Activated CD8-positive, alpha-beta memory T cell treated with anti-CD3 and anti-CD28 coated beads for 48 hours (primary cell): ENCODE results near the gene MORN1.

Experiments used
- DNase-seq, 3 experiments: peaks; one replicate each; pipeline ENCODE4 v3.0.0-alpha.2; 2020; ENCODE audit warnings: low read depth in 2 of 3, low spot score in 2 of 3

MORN1 gene

DNA sequence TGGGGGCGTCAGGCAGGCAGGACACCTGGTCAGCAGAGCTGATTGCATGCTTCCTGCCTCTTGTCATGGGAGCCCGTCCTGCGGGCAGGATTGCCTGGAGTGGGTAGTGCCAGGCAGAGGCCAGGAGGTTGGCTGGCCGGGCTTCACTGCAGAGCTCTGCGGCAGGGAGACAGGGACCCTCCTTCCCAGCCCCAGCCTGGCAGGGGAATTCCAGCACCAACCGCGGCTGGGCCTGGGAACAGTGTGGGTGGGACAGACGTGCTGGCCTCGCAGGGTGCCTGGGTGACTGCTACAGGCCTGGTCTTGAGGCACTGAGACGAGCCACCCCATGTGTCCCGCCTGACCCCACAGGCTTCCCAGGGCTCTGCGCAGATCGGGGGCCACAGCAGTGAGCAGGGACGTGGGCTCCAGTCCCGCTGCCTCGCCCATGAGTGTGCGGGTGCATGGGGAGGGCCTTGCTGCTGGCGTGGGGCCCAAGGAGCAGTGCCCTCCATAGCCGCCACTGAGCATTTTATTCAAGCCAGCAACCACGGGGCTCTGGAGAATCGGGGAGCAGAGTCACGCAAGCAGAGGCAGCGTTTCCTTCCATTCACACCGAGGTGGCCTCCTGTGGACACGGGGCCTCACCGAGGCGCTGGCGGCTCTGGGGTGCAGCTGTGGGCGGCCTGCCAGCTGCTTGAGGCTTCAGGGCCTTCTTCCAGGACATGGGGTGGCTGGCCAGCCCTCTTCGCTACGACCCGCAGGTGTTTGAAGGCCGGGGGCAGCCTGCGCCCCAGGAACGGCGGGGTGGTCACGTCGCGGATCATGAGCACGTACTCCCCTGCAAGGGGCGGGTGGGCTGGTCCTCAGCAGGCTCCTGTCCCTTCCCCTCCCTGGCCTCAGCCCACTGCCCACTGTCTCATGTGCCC is 70.3 kb downstream of the MORN1 start:
- no peak for DNase-seq

GRCh38 chr1:2320006-2320405 is 71.3 kb downstream of the MORN1 start:
- no peak for DNase-seq

GRCh38 chr1:2319291-2319690 is 72.1 kb downstream of the MORN1 start:
- no peak for DNase-seq

DNA sequence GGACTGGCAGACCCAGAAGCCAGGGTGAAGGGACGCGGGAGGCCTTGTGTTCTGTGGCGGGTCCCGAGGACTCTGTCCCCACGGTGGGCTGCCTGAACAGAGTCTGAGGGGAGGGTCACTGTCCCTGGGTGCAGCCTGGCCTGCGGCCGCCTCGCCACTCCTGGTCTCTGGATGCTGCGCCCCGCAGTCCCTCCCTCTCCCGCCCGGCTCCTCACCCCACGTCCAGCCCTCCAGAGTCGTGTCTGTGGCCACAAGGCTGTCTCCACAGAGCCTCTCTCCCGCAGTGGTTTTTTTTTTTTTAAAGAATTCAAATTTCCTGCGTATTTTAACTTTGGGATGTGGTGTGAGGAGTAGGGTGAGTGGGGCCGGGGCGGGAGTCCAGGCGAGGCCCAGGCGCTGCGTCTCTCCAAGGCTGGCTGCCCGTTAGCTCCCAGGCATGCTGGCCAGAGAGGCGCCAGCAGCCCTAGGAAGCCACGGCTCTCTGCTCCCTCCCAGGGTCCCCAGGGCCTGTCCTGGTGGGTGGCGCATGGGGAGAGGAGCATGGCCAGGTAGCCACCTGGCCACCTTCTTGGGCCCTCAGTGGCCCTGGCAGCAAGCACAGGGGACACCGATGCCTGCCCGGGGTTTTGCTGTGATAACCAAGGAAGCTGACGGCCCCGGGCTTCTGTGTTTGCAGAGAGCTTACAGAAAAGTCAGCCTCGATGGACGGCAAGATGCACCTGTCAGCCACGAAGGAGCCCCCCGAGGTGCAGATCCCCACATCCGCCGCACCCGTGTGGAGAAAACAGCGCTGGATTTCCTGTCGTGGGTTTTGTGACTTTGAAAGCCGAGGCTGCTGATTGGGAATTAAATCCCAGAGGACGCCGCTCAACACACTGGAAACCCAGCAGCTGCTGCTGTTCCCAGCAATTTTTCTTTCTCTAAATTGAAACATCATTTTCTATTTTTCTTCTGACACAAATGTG is 72.8 kb downstream of the MORN1 start:
- no peak for DNase-seq

DNA sequence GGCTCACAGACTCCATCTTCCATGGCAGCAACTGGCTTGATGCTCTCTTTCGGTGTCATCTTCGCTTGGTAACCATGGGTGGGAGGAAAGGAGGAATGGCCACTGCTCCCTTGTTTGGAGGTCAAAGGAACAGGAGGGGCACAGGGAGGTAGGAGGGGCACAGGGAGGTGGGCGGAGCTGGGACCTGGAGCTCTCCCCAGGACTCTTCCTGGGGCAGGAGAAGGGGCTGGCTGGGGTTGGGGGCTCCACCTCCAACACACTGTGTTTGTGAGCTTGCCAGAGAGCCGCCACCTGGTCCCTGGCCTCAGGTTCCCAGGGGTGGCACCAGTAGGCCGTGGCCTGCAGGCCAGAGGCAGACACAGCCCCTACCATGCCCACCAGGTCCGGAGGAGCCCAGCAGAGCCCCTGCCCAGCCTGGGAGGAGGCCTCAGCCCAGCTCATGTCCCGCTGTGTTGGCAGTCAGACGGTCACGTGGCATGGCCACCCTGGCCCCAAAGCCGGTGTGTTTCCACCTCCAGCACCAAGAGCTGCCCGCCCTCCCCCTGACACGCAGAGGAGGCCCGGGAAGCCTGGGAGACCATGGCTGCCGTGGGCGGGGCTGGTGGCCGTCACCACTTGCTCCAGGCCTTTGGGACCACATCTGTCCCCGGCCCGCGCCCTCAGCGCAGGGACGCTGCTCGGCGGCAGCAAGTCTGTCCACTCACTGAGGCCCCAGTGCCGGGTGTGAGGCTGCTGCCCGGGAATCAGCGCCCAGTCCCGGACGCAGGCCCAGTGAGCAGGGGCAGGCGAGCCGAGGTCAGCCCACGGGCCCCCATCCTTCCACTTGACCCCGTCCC is 73.9 kb downstream of the MORN1 start:
- DNase-seq = no peak

DNA sequence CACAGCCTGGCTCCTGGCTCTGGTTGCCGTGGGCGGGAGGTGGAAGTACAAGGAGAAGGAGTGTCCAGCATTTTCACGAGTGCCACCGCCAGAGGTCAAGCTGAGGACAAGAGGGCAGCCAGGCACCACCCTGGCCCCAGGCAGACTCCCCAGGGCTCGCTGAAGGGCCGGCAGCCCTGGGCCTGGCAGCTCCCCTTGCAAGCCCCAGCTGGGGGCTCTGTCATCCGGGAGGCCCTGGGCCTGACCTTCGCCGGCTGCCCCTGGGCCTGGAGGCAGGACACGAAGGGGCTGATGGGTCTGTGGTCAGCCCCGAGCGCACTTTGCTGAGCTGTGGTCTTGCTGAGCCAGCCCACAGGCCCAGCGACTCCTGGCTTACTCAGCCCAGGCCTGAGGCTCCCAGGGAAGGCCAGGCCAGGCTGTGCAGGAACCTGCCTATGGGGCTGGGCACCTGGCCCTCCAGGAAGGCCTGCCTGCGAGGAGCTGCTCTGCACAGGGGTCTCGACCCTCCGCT is 74.8 kb downstream of the MORN1 start:
- DNase-seq = no peak

DNA sequence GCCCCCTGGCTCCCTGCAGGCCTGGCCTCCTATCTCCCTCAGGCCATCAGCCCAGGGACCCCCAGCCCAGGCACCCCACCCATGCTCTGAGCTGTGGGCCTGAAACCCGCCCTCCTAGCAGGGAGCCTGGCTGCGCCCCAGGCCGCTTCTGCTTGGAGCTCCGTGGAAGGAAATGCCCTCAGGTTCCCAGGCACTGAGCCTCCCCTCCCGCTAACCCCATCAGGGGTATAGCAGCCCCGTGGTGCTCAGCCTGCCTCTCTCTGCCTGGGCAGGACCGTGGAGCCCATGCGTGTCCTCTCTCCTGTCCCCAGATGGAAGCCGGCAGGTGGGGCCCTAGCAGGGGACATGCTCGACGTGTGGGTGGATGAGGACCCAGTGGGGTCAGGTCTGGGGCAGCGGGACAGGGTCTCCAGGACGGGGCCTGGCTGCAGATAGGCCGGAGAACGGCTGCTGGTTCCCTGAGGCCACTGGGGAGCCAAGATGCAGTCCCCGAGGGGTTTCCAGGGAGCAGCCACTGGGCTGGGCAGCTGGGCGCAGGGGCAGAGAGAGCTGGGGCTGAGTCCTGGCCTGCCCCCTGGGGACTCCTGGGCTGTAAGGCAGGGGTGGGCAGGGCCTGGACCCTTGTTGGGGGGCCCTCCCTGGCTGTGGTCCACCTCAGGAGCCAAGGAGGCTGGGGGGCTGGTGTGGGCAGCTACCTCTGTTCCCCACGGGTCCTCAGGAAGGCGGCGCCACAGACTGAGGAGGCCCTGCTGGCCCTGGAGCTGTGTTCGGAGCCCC is 75.5 kb downstream of the MORN1 start:
- no peak for DNase-seq

DNA sequence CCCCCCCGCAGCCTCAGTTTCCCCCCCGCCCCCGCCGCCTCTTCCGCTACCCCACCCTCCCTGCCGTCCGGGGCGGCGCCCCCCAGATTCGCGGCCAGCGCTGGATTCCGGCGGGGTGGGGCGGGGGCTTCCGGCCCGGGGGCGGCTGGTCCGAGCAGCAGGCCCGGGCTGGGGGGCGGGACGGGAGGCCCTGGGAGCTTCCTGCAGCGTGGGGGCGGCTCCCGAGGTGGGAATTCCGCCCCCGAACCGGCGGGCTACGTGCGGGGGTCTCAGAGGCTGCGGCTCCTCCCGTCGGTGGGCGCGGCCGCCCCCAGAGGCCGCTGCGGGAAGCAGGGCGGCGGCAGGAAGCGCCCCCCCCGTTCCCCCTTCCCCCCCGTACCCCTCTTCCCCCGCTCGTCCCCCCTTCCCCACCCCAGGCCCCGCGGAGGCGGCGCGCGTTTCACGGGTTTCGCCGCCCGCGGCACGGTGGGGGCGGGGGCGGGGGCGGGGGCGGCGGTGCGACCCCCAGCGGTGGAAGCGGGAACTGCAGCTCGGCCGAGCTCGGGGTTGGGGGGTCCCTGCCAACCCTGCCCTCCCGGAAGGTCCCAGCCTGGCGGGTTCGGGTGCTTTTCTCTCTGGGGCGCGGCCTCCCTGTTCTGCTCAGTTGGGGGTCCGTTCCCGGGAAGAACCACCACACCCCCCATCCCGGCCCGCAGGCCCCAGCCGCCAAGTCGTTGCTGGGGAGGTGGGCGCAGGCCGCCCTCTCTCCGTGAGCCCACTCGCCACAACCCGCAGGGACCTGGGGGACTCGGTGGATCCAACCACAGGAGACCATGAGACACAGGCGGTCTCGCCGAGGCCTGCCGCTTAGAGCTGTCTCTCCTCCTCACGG is 76.3 kb downstream of the MORN1 start:
- DNase-seq = peak in 2 of 3 experiments; percentile 29 to 52

DNA sequence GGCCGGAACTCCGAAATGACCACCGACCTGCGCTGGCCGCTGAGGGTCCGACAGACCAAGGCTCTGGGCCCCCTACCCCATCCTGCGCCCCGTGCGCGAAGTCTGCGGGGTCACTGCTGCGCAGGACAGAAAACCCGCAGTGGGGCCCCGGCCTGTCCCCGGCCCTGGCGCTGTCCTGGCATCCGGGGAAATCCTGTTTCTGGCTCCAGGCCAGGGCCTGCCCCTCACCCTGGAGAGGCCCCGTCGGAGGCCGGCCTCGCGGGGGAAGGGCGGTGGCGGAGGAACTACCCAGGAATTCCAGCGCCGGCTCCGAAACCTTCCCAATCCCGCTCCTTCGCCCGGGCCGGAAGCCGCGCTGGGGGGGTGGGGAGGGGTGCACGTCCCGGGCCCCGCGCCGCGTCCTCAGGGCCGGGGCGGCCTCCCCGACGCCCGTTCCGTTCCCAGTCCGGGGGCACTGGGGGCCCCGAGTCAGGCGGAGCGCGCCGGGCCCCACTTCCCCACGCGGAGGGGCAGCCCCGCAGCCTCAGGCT is 77.0 kb downstream of the MORN1 start:
- DNase-seq = no peak

DNA sequence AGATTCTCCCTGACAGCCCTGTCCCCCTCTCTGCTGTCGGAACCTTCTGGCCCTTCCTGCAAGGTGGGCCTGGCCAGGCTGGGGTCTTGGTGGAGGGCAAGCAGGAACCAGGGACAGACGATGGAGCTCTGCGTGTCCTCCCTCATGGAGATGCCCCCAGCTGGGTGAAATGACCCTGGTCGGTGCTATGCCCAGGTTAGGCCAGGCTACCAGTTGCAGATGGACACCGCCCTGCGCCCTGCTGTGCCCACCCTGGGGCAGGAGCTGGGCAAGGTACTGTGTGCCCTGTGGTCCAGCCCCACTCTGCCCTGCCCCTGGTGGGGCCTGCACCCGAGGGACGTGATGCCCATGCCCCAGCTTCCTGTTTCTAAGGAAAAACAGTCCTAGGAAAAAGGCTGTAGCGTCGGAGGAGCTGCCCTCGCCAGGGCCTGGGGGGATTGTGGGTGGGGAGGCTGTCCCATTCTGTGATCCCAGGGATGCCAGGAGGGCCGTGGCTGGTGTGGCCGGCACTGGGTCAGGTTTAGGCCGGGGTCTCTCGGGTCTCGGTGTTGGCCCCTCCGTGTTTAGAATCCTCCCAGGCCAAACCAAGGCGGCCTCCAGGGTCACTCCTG is 77.6 kb downstream of the MORN1 start:
- DNase-seq = no peak

GRCh38 chr1:2312515-2313301 is 78.6 kb downstream of the MORN1 start:
- DNase-seq = no peak

GRCh38 chr1:2312160-2312514 is 79.2 kb downstream of the MORN1 start:
- no peak for DNase-seq

DNA sequence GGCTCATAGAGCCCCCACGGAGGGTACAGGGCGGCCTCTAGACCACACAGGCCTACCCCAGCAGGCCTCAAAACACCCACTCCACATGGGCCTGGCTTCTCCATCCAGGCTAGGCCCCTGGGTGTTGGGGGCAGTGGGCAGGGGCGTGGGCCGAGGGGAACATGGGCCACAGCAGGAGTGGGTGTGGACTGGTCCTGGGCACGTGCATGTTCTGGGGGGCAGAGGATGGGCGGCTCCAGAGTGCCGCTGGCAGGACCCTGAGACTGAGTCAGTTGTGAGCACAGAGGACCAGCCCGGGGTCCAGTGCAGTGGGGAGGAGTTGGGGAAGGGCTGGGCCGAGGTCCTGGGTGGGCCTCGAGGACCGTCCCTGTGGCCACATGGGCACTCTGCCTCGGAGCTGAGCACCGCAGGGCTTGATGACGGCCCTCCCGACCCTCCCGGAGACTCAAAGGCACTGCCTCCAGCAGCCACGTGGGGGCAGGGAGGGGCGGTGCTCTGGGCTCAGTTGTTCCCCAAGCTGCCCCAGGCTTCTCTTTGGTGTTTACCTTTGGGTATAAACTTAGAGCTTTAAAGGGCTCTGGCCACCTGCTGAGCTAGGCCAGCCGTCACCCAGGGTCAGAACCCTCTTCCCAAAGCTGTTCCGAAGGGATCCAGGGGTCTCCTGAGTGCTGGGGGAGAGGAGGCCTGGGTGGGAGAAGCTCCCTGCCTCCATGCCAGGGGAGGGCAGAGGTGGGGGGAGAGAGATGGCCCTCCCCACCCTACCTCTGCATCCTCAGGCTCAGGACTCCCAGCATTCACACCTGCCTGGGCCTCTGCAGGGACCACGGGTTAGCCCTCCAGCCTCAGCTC is 79.9 kb downstream of the MORN1 start:
- DNase-seq = peak in 1 of 3 experiments; percentile 35

- no peak for DNase-seq
These were observed 80.8 kb downstream of the MORN1 start for GRCh38 chr1:2310332-2311183.

DNA sequence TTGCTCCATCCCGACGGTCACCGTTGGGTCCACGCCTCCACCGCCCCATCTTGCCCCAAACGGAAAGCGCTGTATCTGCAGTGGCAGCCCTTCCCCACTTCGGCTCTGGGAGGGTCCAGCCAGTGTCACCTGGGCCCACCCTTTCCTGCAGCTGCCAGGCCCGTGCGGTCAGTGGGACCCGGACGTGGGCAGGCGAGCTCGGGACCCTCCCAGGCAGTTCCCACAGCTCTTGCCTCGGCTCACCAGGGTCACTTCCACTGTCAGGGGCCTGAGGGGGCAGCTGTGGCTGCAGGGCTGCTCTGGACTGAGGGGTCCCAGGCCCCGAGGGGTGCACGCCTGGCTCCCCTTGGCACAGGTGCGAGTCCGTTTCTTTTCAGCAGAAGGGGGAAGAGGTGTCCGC is 82.5 kb downstream of the MORN1 start:
- DNase-seq = no peak

DNA sequence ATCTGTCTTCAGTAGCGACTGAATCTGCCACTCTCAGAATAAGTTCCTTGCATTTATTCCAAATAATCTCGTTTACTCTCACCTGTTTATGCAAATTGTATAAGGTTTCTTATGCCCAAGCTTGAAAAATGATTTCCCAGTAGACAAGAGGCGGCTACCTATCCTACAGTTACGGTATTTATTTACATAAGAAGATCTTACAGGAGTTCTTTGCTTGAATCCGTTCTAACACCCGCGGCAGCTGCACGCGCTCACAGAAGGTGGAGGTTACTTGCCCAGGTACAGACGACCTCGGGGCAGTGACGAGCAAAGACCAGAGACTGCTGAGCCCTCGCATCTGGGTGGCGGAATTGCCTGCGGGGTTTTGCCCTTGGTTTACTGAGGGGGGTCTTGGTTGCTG is 83.4 kb downstream of the MORN1 start:
- DNase-seq = no peak
